ENCODE data around the gene KRTAP3-2.

Gene KRTAP3-2

DNA sequence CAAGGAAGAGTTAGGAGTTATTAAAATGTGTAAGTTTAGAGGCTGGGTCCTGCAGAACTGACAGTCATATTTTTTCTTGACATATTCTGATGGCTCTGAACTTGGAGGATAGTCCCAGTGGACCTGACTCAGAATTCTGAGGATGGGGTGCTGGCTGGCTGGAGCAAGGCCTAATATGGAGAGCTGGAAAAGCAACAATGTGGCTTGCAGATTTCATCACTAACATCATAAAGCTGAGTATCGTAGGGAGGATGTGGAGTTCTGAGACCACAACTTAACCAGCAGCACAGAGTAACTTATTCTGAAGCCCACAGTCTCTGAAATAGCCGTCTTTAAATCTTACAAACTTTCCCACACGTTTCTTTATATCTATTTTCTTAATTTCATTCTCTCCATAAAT is 25.0 kb upstream of the KRTAP3-2 start:
- no peak overlapping the region for H2AK5ac ChIP-seq (ENCODE audit: low read length)
- 100% methylated on average over 2 of the region's 3 CpGs for WGBS (ENCODE audit: extremely low coverage, insufficient coverage, low lambda C conversion rate)
- no peak overlapping the region for H4K5ac ChIP-seq (ENCODE audit: low read length)

DNA sequence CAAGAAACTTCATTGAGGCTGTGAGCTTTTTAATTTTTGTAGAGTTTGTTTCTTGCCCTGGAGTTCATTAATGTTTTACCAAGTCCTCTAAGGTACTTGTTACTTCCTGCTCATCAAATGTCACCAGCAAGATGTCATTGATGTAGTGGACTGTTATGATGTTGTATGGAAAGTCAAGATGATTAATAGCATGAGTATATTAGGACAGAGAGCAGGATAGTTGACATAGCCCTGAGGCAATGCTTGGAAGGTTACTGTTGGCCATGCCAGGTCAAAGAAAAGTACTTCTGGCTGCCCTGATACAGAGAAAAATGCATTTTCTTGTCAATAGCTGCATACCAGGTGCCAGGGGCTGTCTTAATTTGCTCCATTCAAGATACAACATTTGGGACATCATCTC is 20.6 kb upstream of the KRTAP3-2 start:
- Histone ChIP-seq H3K56ac (ENCODE audit: low read length) (no peak overlapping the region), H3K27ac (ENCODE audit: low read depth, low read length) (no peak overlapping the region), H3K4me1 (ENCODE audit: control insufficient read depth, low read depth, low read length) (no peaks in the 10 kb centered on the region), H4K8ac (ENCODE audit: low read depth, low read length) (no peak overlapping the region), H3K27me3 (ENCODE audit: insufficient read depth, low read length, poor library complexity) (no peaks in the 10 kb centered on the region), H2BK15ac (replicated peaks; ENCODE audit: low read depth) (no peak overlapping the region), H2BK120ac (ENCODE audit: low read depth, low read length) (no peak overlapping the region), H3K36me3 (ENCODE audit: control insufficient read depth, insufficient read depth, low read length) (no peaks in the 10 kb centered on the region), H3K9ac (ENCODE audit: low read length) (no peak overlapping the region), H2AK5ac (ENCODE audit: low read length) (no peak overlapping the region), H2BK5ac (ENCODE audit: low read length) (no peak overlapping the region), H3K23ac (ENCODE audit: low read length) (no peak overlapping the region), H3K79me1 (ENCODE audit: low read length) (no peaks in the 10 kb centered on the region), H3K79me2 (ENCODE audit: control insufficient read depth, insufficient read depth, low read length) (no peaks in the 10 kb centered on the region), H3K4me3 (ENCODE audit: low read length) (no peak overlapping the region), H3K18ac (ENCODE audit: low read length) (no peak overlapping the region), H4K5ac (ENCODE audit: low read length) (no peak overlapping the region), H3K4ac (ENCODE audit: low read depth, low read length) (no peak overlapping the region), H3K4me2 (ENCODE audit: low read length) (no peak overlapping the region)
- no peak for DNase-seq

More for the DNA sequence above, 25.0 kb upstream of the KRTAP3-2 start:
- no peaks in the 10 kb centered on the region for H3K36me3 ChIP-seq (ENCODE audit: control insufficient read depth, insufficient read depth, low read length)
- no peaks in the 10 kb centered on the region for H3K27me3 ChIP-seq (ENCODE audit: insufficient read depth, low read length, poor library complexity)
- no peak overlapping the region for H2BK15ac ChIP-seq (replicated peaks; ENCODE audit: low read depth)
- H3K4me1 ChIP-seq (ENCODE audit: control insufficient read depth, low read depth, low read length), result no peaks in the 10 kb centered on the region
- H3K9ac ChIP-seq (ENCODE audit: low read length), result no peak overlapping the region
- H3K18ac ChIP-seq (ENCODE audit: low read length), result no peak overlapping the region
- no peak overlapping the region for H3K4ac ChIP-seq (ENCODE audit: low read depth, low read length)
- no peak overlapping the region for H2BK5ac ChIP-seq (ENCODE audit: low read length)
- H4K8ac ChIP-seq (ENCODE audit: low read depth, low read length), result no peak overlapping the region
- H3K4me3 ChIP-seq (ENCODE audit: low read length), result no peak overlapping the region
- H3K79me2 ChIP-seq (ENCODE audit: control insufficient read depth, insufficient read depth, low read length), result no peaks in the 10 kb centered on the region
- H3K79me1 ChIP-seq (ENCODE audit: low read length), result no peaks in the 10 kb centered on the region
- no peak overlapping the region for H2BK120ac ChIP-seq (ENCODE audit: low read depth, low read length)
- H3K27ac ChIP-seq (ENCODE audit: low read depth, low read length), result no peak overlapping the region
- no peak overlapping the region for H3K4me2 ChIP-seq (ENCODE audit: low read length)
- H3K23ac ChIP-seq (ENCODE audit: low read length), result no peak overlapping the region
- no peak for DNase-seq
- H3K56ac ChIP-seq (ENCODE audit: low read length), result no peak overlapping the region

DNA sequence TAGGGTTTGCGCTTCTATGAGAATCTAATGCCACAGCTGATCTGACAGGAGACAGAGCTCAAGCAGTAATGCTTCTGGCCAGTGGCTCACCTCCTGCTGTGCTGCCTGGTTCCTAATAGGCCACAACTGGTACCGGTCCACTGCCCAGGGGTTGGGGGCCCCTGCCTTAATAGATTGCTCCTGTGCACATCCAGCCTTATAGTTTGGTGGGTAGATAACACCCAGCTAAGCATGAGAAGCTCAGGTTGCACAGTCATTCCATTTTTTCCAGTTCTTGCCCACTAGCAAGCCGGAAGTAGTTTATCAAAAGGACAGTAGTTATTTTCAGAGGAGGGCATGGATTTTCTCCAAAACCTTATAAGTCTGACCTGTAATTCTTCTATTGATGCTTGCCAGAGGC is 19.7 kb upstream of the KRTAP3-2 start:
- H3K27ac ChIP-seq (ENCODE audit: low read depth, low read length), result no peak overlapping the region
- no peak overlapping the region for H4K5ac ChIP-seq (ENCODE audit: low read length)
- no peak overlapping the region for H3K4me2 ChIP-seq (ENCODE audit: low read length)
- no peaks in the 10 kb centered on the region for H3K79me1 ChIP-seq (ENCODE audit: low read length)
- no peaks in the 10 kb centered on the region for H3K36me3 ChIP-seq (ENCODE audit: control insufficient read depth, insufficient read depth, low read length)
- no peaks in the 10 kb centered on the region for H3K27me3 ChIP-seq (ENCODE audit: insufficient read depth, low read length, poor library complexity)
- no peak for DNase-seq
- no peak overlapping the region for H3K56ac ChIP-seq (ENCODE audit: low read length)
- H3K79me2 ChIP-seq (ENCODE audit: control insufficient read depth, insufficient read depth, low read length), result no peaks in the 10 kb centered on the region
- WGBS (ENCODE audit: extremely low coverage, insufficient coverage, low lambda C conversion rate), result no CpG with 5 or more reads among the region's 3 CpGs
- H2BK5ac ChIP-seq (ENCODE audit: low read length), result no peak overlapping the region
- no peak overlapping the region for H2AK5ac ChIP-seq (ENCODE audit: low read length)
- H3K9ac ChIP-seq (ENCODE audit: low read length), result no peak overlapping the region
- no peak overlapping the region for H2BK120ac ChIP-seq (ENCODE audit: low read depth, low read length)
- no peak overlapping the region for H2BK15ac ChIP-seq (replicated peaks; ENCODE audit: low read depth)
- H3K4ac ChIP-seq (ENCODE audit: low read depth, low read length), result no peak overlapping the region
- H3K18ac ChIP-seq (ENCODE audit: low read length), result no peak overlapping the region
- no peaks in the 10 kb centered on the region for H3K4me1 ChIP-seq (ENCODE audit: control insufficient read depth, low read depth, low read length)
- H3K4me3 ChIP-seq (ENCODE audit: low read length), result no peak overlapping the region
- H3K23ac ChIP-seq (ENCODE audit: low read length), result no peak overlapping the region
- no peak overlapping the region for H4K8ac ChIP-seq (ENCODE audit: low read depth, low read length)

DNA sequence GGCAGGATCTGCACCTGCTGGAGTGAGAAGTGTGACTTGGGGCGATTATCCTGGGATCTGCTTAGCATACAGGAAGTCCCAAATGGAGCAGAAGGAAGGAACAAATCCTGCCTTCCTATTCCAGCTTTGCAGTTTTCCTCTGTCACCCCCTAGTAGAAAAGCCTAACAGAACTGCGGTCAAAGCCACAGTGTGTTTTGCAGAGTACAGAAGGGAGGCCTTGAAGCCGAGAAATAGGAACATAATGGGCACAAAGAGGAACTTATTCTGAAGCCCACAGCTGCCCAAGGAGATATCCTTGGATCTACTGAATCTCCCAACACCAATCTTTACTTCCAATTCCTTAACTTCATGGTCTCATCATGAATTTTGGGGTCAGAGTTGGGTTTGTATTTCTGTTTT is 18.8 kb upstream of the KRTAP3-2 start:
- no peak overlapping the region for H2BK120ac ChIP-seq (ENCODE audit: low read depth, low read length)
- no peak overlapping the region for H3K18ac ChIP-seq (ENCODE audit: low read length)
- H3K23ac ChIP-seq (ENCODE audit: low read length), result no peak overlapping the region
- no peak overlapping the region for H3K9ac ChIP-seq (ENCODE audit: low read length)
- H2BK15ac ChIP-seq (replicated peaks; ENCODE audit: low read depth), result no peak overlapping the region
- no peaks in the 10 kb centered on the region for H3K36me3 ChIP-seq (ENCODE audit: control insufficient read depth, insufficient read depth, low read length)
- H3K27ac ChIP-seq (ENCODE audit: low read depth, low read length), result no peak overlapping the region
- no peak overlapping the region for H3K4me3 ChIP-seq (ENCODE audit: low read length)
- no peak overlapping the region for H3K4me2 ChIP-seq (ENCODE audit: low read length)
- H3K79me2 ChIP-seq (ENCODE audit: control insufficient read depth, insufficient read depth, low read length), result no peaks in the 10 kb centered on the region
- no peaks in the 10 kb centered on the region for H3K4me1 ChIP-seq (ENCODE audit: control insufficient read depth, low read depth, low read length)
- WGBS (ENCODE audit: extremely low coverage, insufficient coverage, low lambda C conversion rate), result no CpG with 5 or more reads among the region's 3 CpGs
- H3K4ac ChIP-seq (ENCODE audit: low read depth, low read length), result no peak overlapping the region
- H4K8ac ChIP-seq (ENCODE audit: low read depth, low read length), result no peak overlapping the region
- H3K79me1 ChIP-seq (ENCODE audit: low read length), result no peaks in the 10 kb centered on the region
- H3K56ac ChIP-seq (ENCODE audit: low read length), result no peak overlapping the region
- no peak overlapping the region for H2AK5ac ChIP-seq (ENCODE audit: low read length)
- H2BK5ac ChIP-seq (ENCODE audit: low read length), result no peak overlapping the region
- no peak overlapping the region for H4K5ac ChIP-seq (ENCODE audit: low read length)
- no peak for DNase-seq
- no peaks in the 10 kb centered on the region for H3K27me3 ChIP-seq (ENCODE audit: insufficient read depth, low read length, poor library complexity)

DNA sequence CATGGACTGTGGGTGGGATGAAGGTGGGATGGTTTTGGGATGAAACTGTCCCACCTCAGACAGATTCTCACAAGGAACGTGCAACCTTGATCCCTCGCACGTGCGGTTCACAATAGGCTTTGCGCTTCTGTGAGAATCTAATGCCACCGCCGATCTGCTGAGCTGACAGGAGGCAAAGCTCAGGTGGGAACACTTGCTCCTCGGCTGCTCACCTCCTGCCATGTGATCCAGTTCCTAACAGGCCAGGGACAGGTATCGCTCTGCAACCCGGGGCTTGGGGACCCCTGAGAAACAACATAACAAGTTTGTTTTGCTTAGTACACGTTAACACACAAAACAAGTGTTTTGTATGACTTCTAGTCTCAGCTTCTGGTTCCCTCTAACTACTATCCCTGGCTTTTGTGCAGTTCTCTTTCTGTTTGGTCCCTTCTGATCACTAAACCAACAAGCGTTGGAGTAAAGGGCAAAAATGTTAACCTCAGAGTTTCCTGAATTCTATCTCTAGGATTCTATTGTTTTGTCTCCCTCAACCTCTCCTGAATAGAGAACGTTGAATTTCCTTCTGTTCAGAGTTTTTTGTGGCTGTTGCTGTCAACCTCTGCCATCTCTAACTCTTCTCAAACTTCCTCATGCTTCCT is 17.0 kb upstream of the KRTAP3-2 start:
- no peak overlapping the region for H2BK15ac ChIP-seq (replicated peaks; ENCODE audit: low read depth)
- no peak overlapping the region for H3K56ac ChIP-seq (ENCODE audit: low read length)
- H3K36me3 ChIP-seq (ENCODE audit: control insufficient read depth, insufficient read depth, low read length), result no peaks in the 10 kb centered on the region
- no peak for DNase-seq
- H4K5ac ChIP-seq (ENCODE audit: low read length), result no peak overlapping the region
- H3K4me3 ChIP-seq (ENCODE audit: low read length), result no peak overlapping the region
- no peak overlapping the region for H2BK120ac ChIP-seq (ENCODE audit: low read depth, low read length)
- WGBS (ENCODE audit: extremely low coverage, insufficient coverage, low lambda C conversion rate), result no CpG with 5 or more reads among the region's 13 CpGs
- no peak overlapping the region for H3K4me2 ChIP-seq (ENCODE audit: low read length)
- no peak overlapping the region for H3K27ac ChIP-seq (ENCODE audit: low read depth, low read length)
- no peaks in the 10 kb centered on the region for H3K27me3 ChIP-seq (ENCODE audit: insufficient read depth, low read length, poor library complexity)
- H3K4me1 ChIP-seq (ENCODE audit: control insufficient read depth, low read depth, low read length), result no peaks in the 10 kb centered on the region
- H3K23ac ChIP-seq (ENCODE audit: low read length), result no peak overlapping the region
- H4K8ac ChIP-seq (ENCODE audit: low read depth, low read length), result no peak overlapping the region
- H3K9ac ChIP-seq (ENCODE audit: low read length), result no peak overlapping the region
- H3K79me2 ChIP-seq (ENCODE audit: control insufficient read depth, insufficient read depth, low read length), result no peaks in the 10 kb centered on the region
- no peak overlapping the region for H2AK5ac ChIP-seq (ENCODE audit: low read length)
- no peak overlapping the region for H2BK5ac ChIP-seq (ENCODE audit: low read length)
- no peak overlapping the region for H3K4ac ChIP-seq (ENCODE audit: low read depth, low read length)
- no peak overlapping the region for H3K18ac ChIP-seq (ENCODE audit: low read length)
- H3K79me1 ChIP-seq (ENCODE audit: low read length), result no peaks in the 10 kb centered on the region

DNA sequence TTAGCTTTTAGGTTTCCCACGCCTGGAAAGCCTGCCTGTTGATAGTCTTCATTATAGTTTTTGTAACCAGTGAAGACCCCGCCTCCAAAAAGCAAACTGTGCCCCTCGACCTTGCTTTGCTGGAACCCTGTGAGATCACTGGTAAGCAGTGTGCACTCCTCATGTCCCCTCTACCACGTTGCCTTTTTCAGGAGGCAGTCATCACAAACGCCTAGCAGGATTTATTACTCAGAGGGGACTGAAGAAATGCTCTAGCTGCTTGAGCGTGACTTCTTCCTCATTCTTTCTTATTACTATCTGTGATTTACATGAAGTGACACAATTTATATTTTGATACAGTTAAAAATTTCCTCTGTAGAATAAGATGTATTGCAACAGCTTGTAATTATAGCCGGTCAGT is 15.7 kb upstream of the KRTAP3-2 start:
- Histone ChIP-seq H2BK120ac (ENCODE audit: low read depth, low read length) (no peak overlapping the region), H3K18ac (ENCODE audit: low read length) (no peak overlapping the region), H3K27me3 (ENCODE audit: insufficient read depth, low read length, poor library complexity) (no peaks in the 10 kb centered on the region), H4K5ac (ENCODE audit: low read length) (no peak overlapping the region), H3K4ac (ENCODE audit: low read depth, low read length) (no peak overlapping the region), H3K4me1 (ENCODE audit: control insufficient read depth, low read depth, low read length) (no peaks in the 10 kb centered on the region), H2BK15ac (replicated peaks; ENCODE audit: low read depth) (no peak overlapping the region), H3K9ac (ENCODE audit: low read length) (no peak overlapping the region), H3K23ac (ENCODE audit: low read length) (no peak overlapping the region), H3K56ac (ENCODE audit: low read length) (no peak overlapping the region), H3K36me3 (ENCODE audit: control insufficient read depth, insufficient read depth, low read length) (no peaks in the 10 kb centered on the region), H3K27ac (ENCODE audit: low read depth, low read length) (no peak overlapping the region), H3K4me2 (ENCODE audit: low read length) (no peak overlapping the region), H3K79me2 (ENCODE audit: control insufficient read depth, insufficient read depth, low read length) (no peaks in the 10 kb centered on the region), H4K8ac (ENCODE audit: low read depth, low read length) (no peak overlapping the region), H2AK5ac (ENCODE audit: low read length) (no peak overlapping the region), H2BK5ac (ENCODE audit: low read length) (no peak overlapping the region), H3K79me1 (ENCODE audit: low read length) (no peaks in the 10 kb centered on the region), H3K4me3 (ENCODE audit: low read length) (no peak overlapping the region)
- DNase-seq, result no peak
- no CpG with 5 or more reads among the region's 7 CpGs for WGBS (ENCODE audit: extremely low coverage, insufficient coverage, low lambda C conversion rate)

All from mesendoderm (in vitro differentiated cells).